GM19468 (cell line): ENCODE measurements around the gene ARMC9.
A peak's percentile ranks its signal among the peaks of the same experiment; 100 is the strongest.

Experiments used
- ATAC-seq: cut with Tn5 transposase; IDR thresholded peaks from one replicate; pipeline ENCODE4 v1.9.1; 2021; ENCODE audit warnings: mild to moderate bottlenecking, moderate library complexity, moderate number of reproducible peaks; ENCODE audit not compliant: unreplicated experiment; ENCODE audit errors: extremely low read depth

ARMC9 gene

DNA sequence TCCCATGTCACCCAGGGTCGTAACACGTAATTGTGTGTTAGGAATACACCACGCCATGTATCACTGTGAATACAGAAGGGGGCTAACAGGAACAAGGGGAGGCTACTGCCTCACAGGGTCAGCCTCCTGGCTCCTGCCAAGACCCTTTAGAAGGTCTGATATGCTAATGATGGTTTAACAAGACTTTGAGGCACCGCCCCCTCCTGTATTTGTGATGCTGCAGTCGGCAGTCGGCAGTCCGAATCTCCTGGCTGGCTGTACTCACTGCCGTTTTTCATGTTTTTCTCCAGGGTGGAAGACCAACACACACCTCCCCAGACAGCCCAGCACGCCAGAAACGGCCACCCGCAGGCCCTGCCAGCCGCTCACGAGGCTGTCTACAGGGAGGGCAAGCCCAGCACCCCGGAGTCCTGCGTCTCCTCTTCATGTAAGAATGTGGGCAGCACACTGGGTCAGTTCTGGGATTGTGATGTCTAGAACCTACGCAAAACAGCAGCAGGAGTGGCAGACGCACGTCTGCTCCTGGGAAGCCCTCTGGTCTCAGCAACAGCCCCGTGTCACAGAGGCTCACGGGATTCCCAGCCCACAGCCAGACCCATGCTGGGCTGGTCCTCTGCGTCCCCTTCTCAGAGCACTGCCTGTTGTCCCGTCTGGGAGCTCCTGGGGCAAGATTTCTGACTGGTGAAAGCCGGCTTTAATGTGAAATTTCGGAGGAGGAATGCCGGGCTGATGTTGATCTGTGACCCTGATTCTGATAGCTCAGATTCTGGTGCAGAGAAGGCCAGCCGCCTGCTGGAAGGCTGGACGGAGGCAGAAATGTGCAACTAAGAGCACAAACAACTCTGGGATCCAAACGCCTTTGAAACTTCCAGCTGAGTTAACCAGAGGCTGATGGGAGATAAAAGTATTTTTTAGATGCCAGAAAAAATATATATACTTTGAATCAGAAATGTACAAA lies 157.4 kb downstream of the ARMC9 start:
- no peak for ATAC-seq

DNA sequence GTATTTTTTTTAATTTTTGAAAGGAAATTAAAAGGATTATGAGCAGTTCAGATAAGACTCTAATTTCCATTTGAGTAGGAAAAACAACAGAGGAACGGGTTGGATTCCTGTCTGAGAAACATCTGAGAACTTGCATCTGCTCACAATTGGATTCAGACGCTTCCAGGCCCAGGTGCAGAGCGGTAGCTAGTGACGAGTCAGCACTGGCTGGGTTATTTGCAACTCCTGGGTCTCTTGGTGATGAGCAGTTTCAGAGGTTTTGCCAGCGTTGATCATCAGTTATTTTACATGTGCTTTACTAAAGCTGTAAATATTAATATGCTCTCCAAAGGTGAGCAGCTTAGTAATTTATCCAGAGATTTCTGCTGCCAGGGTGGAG lies 158.0 kb downstream of the ARMC9 start:
- ATAC-seq: no peak

DNA sequence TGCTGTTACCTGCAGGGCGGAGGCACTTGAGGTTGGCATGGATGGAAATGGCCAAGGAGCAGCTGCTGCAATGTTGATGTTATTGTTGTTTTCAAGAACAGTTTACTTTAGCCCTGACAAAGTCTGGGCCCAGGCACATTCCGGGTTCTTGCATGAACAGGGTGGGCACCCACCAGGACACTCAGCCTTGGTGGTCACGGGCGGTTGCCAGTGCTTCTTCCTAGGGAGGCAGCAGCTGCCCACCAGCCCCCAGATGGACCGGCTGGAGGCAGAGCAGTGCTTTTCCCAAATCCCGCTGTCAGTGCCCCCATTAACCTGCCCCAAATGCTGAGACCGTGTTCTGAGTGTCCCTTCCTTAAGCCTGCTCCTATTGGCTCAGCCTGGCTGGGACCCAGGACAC lies 158.6 kb downstream of the ARMC9 start:
- ATAC-seq: no peak

GRCh38 chr2:231357931-231358330 lies 159.5 kb downstream of the ARMC9 start:
- ATAC-seq: no peak

- no peak for ATAC-seq
Measured at GRCh38 chr2:231359441-231359840, 161.0 kb downstream of the ARMC9 start.

DNA sequence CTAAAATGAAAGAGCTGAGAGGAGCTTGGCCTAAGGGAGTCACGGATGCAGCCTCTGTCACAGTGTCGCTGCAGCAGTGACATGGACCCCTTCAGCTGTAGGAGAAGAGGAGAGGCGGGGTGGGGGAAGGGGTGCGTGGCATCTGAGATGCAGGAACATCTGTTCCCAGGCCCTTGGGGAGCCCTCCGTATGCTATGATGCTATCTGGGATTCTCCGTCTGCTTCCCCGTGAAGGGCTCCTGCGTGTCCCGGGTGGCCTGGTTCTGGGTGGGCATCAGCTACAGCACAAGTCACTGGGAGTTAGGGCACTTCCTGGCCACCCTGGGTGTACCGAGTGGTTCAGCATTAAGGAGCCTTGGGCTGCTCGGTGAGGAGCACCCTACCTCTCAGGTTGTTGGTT lies 161.5 kb downstream of the ARMC9 start:
- no peak for ATAC-seq

- no peak for ATAC-seq
Measured at GRCh38 chr2:231360401-231360800, 162.0 kb downstream of the ARMC9 start.

DNA sequence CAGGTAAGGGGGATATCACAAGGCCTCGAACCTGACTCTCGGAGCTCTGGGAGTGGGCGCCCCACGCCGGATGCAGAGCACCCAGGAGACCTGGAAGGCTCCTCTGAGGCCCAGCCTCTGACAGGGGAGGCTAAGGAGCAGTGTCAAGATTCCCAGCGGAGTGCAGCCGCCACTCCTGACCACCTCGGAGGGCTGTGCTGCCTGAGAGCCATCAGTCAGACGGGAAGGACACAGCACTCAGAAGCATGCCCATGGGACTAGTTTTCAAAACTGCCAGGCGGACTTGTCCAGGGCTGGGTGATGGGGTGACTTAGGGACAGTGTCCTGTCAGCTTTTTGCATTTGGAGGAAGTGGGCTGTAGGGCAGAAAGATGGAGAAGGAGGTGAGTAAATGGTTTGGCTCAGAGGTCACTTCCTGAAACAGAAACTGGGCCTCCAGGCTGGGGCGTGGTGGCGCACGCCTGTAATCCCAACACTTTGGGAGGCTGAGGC lies 162.5 kb downstream of the ARMC9 start:
- no peak for ATAC-seq

- peak; percentile 96 for ATAC-seq
Measured at GRCh38 chr2:231361701-231362554, 163.5 kb downstream of the ARMC9 start.

GRCh38 chr2:231362555-231363184 lies 164.2 kb downstream of the ARMC9 start:
- ATAC-seq: no peak

DNA sequence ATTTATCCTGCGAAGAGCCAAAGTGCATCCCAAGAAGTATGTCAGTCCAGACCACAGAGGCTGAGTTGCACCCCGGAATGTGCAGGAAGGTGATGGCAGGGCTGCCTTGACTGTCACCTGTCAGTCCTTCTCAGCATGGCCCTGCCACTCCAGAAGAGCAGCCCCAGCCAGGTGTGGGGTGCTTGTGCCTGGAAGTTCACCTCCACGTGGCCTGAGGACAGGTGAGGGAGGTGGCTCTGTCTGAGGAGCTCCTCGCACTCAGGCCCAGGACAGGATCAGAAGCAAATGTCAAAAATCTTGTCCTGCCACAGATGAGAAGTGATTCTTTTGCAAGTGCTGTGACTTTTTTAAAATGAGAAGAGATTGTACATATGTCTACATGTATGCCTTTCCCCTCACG lies 165.6 kb downstream of the ARMC9 start:
- no peak for ATAC-seq

GRCh38 chr2:231364961-231365810 lies 166.8 kb downstream of the ARMC9 start:
- ATAC-seq: no peak

DNA sequence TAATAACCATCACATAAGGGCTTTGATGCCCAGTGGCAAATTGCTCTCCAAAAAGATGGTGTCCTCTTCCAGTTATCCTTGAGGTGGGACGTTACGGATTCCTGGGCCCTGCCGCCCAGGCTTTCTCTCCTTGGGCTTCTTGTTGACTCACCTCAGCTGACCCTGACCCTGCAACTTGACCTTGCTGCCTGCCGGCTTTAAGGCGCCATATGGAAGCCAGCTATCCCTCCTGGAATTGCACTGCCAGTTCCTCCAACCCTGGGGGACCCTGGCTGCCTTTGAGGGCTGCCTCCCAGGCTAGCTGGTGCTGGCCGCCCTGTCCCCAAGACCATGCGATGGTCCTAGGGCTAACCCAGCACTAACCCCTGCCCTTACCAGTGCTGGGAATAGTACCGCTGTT lies 168.7 kb downstream of the ARMC9 start:
- no peak for ATAC-seq

DNA sequence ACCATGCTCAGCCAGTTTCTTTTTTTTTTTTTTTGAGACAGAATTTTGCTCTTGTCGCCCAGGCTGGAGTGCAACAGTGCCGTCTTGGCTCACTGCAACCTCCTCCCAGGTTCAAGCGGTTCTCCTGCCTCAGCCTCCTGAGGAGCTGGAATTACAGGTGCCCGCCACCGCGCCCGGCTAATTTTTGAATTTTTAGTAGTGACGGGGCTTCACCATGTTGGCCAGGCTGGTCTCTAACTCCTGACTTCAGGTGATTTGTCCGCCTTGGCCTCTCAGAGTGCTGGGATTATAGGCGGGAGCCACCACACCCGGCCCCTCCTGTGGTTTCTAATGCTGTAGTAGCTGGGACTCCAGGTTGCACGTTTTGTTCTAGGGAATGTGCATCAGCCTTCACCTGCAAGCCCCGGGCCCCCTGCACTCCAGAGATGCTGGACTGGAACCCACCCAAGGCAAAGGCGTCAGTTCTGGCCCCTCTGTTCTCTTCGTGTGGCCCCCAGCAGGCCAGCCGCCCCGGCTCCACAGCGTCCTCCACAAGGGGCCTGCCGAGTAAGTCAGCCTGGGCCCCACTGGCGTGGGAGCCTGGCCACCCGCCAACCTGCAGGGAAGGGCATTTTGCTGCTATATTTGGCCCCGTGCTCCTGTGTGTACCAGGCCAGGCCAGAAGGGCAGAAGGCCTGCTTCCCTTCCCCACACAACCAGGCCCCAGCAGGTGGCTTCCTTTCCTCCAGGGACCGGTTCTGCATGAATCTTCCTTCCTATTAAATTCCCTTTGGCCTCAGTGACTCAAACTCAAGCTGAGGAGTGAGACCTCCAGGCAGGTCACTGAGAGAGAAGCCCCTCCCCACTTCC lies 171.4 kb downstream of the ARMC9 start:
- no peak for ATAC-seq

GRCh38 chr2:231370429-231370748 lies 172.0 kb downstream of the ARMC9 start:
- ATAC-seq: no peak

DNA sequence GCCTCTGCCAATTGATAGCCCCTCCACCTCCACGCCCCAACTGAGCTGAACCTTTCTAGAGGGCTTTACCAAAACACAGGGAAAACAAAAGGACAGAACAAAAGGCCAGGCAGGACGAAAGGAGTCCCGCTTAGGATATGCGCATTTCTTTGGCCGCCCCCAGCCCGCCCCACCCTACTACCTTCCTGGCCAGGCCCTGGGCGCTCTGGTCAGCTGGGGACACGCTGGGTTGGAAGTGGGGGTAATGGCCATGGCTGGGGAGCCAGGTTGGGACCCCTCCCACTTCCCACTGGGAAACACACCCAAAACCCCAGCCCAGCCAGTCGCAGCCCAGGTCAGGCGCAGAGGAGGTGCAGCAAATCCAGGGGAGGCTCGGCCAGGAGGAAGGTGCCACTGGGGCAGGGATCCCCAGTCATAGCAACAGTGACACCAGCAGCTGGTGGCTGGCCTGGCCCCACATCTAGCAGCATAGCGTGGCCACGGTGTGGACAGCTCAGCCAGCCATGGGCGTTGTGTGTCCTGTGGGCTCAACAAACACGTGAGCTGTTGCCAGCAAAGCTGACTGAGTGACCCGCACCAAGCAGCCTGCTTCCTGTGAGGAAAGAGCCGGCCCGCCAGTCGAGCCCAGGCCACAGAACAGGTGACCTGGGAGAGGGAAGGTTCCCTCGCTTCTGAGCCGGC lies 172.5 kb downstream of the ARMC9 start:
- no peak for ATAC-seq

DNA sequence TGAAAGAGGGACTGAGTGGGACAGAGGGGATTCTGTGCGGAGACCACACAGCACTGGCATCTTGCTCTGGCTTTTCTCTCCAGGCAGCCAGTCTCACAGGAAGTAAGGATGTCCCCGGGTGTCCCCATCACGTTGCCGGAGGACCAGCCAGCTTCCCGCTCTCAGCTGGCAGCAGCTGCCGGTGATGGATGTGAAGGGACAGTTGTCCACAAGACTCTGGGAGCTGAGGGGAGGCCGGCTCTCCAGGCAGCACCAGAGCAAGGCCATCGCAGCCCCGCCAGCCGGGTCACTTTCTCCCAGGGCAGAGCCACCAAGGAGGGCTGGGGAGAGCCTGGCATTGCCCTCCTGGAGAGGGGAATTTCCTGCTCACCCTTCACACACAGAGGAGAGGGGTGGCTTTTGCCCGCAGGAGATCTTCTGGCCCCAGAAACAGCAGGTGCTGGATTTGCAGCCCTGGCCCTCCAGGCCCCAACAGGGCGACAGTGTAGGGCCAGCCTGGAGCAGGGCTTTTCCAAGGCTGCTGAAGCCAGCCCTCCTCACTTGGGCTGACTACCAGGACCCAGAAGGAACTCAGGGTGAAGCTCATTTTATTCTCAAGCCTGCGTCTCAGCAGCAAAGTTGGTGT lies 173.1 kb downstream of the ARMC9 start:
- ATAC-seq: no peak

DNA sequence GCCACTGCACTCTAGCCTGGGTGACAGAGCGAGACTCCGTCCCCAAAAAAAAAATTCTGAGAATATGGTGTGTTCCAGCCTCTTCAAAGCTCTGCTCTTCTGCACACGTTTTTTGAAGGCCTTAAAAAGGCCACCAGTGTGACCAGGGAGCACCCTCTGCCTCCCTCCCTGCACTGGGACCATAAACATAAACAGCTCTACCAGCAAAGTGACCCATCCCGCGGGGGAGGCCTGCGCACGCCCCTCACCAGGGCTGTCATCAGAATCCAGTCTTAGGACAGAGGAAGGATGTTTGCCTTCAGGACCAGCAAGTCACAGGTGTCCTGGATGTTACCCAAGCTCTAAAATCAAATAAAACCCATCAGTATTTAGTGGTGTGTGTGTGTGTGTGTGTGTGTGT lies 173.9 kb downstream of the ARMC9 start:
- ATAC-seq: no peak
